Ramos (cell line): ENCODE measurements around the gene HFM1.
"Not testable (repeated sequence)": the region's sequence is repeated elsewhere in the genome, so short reads cannot be mapped to it uniquely, and the experiment has no call there.

ENCODE experiments used
- in situ Hi-C: fragments of 300-500 bp; cut with MboI; formaldehyde crosslinking; loops from one replicate; pipeline ENCODE4 v1.14.3; 2022; ENCODE audit warnings: low sequenced_read_pairs; ENCODE audit not compliant: unreplicated experiment

HFM1 gene

DNA sequence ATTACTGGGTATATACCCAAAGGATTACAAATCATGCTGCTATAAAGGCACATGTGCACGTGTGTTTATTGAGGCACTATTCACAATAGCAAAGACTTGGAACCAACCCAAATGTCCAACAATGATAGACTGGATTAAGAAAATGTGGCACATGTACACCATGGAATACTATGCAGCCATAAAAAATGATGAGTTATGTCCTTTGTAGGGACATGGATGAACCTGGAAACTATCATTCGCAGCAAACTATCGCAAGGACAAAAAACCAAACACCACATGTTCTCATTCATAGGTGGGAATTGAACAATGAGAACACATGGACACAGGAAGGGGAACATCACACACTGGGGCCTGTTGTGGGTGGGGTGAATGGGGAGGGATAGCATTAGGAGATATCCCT is 32.4 kb downstream of the HFM1 start:
- in situ Hi-C loops: not testable (repeated sequence)

- in situ Hi-C loops: no loop called here
Measured at GRCh38 chr1:91349524-91349923, 55.1 kb downstream of the HFM1 start.

DNA sequence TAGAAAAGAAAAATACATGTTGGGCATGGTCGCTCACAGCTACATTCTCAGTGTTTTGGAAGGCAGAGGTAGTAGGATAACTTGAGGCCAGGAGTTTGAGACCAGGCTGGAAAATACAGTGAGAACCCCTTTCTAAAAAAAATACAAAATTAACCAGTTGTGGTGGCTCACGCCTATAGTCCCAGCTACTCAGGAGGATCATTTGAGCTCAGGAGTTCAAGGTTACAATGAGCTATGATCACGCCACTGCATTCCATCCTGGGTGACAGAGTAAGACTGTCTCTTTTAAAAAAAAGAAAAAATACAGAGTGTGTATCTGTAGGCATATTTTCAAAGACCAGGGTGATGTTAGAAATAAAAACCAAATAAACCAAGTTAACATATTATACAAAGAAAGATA is 57.8 kb downstream of the HFM1 start:
- in situ Hi-C loops: no loop called here

DNA sequence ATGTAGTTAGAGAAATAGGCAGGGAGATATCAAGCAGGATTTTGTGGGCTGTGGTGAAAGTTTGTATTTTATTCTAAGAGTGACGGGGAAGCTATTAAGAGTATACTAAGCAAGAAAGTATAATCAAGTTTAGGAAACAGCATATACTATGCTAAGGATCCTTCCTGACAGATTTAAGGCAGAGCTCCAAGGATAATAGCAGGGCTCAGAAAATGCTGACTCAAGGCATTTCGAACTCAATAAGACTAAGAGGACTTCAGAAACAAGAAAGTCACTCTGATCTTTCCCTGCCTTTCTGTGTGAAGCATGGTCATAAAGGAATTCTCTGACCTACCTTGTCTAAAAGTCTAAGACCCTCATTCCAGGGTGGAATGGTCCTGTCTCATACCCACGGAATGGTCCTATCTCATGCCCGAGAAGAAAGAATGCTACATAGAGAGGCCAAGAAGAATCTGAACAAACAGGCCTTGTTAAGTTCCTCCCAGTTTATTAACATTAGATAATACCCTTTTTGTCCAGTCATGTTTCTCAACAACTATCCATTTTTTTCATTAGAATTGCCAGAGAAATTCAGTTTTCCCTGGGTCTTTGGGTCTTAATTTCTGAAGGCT is 59.1 kb downstream of the HFM1 start:
- in situ Hi-C loops: no loop called here

- in situ Hi-C loops: no loop called here
Measured at GRCh38 chr1:91338501-91338900, 66.1 kb downstream of the HFM1 start.

DNA sequence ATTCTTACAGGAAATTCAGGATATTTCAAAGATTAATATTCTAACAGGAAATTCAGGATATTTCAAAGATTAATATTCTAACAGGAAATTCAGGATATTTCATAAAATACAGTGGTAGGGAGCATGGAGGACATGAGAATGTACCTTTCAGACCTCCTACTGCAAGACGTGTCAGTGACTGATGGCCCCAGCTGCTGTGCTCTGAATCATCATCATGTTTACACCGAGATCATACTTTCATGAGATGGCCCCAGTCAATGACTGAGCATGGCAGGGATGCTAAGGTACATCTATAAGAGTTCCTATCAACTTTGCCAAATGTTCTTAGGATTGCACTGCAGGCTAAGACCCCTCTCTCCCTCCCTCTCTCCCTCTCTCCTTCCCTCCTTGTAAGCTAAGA is 69.0 kb downstream of the HFM1 start:
- in situ Hi-C loops: no loop called here

DNA sequence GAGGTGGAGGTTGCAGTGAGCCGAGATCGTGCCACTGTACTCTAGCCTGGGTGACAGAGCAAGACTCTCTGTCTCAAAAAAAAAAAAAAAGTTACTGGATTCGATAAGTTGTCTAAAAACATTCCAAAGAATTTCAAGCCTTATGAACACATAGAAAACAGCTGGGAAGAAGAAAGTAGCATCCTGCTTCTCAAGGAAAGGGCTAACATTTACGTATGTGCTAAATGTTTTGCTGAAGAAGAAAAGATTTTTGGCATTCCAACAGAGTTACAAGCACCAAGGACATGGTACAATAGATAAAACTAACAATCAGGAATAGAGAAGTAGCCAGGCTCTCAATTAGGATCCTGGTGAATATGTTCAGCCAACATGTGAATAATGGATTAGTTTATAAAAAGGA is 69.8 kb downstream of the HFM1 start:
- in situ Hi-C loops: no loop called here

DNA sequence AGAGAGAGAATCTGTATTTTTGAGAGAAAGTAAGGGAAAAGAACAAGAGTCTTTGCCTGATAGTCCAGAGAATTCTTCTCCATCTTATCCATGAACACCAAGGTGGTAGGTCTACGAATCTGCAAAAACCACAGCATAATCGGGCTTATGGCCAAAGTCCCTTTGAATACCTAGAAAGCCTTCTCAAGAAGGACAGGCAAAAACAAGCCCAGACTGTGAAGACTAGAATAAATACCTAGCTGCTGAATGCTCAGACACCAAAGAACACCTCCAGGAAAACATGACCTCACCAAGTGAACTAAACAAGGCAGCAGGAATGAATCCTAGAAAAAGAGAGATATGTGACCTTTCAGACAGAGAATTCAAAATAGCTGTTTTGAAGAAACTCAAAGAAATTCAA is 79.2 kb downstream of the HFM1 start:
- in situ Hi-C loops: no loop called here

DNA sequence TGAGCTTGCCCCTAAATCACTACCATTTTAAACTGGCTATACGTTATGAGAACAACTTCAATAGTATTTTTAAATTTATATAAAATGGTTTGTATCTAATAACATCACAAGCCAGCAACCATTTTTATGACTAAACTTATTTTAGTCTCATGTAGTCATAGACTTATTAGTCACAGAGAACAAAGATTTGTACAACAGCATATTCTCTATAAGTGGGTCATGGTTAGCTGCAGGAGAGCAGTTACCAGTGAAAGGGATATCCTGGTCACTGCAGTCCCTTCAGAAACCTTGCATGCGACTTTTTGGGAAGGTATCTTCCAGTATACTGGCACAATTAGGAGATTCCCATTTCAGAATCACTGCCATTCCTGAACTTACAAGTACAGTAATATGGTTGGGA is 90.0 kb downstream of the HFM1 start:
- in situ Hi-C loops: no loop called here

GRCh38 chr1:91311672-91312071 is 93.0 kb downstream of the HFM1 start:
- in situ Hi-C loops: no loop called here

DNA sequence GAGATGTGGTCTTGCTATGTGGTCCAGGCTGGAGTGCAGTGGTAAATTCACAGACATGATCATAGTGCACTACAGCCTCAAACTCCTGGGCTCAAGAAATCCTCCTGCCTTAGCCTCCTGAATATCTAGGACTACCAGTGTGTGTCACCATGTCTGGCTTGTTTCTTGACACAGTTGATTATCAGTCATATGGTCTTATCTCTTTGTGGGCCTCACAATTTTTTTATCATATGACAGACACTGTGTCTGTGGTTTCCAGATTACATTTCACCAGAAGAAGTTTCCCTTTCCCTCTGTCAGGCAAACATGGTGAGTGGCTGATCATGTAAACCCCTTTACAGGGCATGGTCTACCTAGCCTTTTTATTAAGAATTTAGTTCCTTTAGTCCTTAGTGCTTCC is 96.1 kb downstream of the HFM1 start:
- in situ Hi-C loops: no loop called here

DNA sequence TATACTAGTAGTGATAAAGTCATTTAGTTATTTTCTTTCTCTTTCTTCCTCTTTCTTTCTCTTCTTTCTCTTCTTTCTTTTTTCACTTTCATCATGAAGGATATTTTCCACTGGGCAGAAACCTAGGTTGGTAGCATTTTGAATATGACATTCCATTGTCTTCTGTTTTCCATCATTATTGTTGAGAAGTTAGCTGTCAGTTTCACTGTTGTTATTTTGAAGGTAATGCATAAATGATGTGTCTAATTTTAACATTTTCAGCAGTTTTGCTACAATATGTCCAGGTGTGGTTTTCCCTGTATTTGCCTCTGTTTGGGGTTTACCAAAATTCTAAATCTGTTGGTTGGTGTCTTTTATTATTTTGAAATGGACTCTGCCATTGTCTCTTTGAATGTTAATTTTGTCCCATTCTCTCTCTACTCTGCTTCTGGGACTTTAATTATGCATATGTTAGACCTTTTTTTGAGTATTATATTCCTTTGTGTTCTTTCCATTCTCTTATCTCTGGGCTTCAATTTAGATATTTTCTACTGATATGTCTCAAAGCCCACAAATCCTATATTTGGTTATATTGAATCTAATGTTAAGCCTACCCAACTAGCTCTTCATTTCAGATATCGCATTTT is 96.7 kb downstream of the HFM1 start:
- in situ Hi-C loops: no loop called here

DNA sequence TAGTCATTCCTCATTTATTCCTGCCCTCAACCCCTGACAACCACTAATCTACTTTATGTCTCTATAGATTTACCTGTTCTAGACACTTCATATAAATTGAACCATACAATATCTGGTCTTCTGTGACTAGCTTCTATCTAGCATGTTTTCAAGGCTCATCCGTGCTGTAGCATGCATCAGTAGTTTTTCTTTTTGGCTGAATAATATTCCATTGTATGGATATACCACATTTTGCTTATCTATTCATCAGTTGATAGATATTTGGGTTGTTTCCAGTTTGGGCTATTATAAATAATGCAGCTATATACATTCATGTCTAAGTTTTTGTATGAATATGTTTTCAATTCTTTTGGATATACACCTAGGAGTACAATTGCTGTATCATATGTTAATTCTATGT is 101.5 kb downstream of the HFM1 start:
- in situ Hi-C loops: no loop called here

GRCh38 chr1:91288843-91289553 is 115.6 kb downstream of the HFM1 start:
- in situ Hi-C loops: not testable (repeated sequence)

GRCh38 chr1:91286962-91287317 is 117.7 kb downstream of the HFM1 start:
- in situ Hi-C loops: not testable (repeated sequence)

DNA sequence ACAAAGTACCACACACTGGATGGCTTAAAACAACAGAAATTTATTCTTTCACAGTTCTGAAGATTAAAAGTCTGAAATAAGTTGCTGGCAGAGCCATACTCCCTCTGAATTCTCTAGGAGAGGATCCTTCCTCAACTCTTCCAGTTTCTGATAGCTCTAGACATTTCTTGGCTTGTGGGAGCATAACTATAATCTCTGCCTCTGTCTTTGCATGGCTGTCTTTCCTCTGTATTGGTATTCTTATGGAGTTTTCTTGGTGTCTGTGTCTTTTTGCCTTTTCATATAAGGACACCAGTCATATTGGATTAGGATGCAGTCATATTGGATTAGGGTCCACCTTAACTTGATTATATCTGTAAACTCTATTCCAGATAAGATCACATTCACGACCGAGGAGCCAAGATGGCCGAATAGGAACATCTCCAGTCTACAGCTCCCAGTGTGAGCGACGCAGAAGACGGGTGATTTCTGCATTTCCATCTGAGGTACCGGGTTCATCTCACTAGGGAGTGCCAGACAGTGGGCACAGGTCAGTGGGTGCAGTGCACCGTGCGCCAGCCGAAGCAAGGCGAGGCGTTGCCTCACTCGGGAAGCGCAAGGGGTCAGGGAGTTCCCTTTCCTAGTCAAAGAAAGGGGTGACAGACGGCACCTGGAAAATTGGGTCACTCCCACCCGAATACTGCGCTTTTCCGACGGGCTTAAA is 118.2 kb downstream of the HFM1 start:
- in situ Hi-C loops: not testable (repeated sequence)

GRCh38 chr1:91283421-91283726 is 121.3 kb downstream of the HFM1 start:
- in situ Hi-C loops: loop anchor here (5.0 kb wide), 1 partner anchor 644 kb away; no protein-coding TSS in a partner anchor

- in situ Hi-C loops: loop anchor here (5.0 kb wide), 1 partner anchor 644 kb away; no protein-coding TSS in a partner anchor
Measured at GRCh38 chr1:91282695-91283420, 121.8 kb downstream of the HFM1 start.

GRCh38 chr1:91281782-91282181 is 122.9 kb downstream of the HFM1 start:
- in situ Hi-C loops: loop anchor here (5.0 kb wide), 1 partner anchor 646 kb away; no protein-coding TSS in a partner anchor

DNA sequence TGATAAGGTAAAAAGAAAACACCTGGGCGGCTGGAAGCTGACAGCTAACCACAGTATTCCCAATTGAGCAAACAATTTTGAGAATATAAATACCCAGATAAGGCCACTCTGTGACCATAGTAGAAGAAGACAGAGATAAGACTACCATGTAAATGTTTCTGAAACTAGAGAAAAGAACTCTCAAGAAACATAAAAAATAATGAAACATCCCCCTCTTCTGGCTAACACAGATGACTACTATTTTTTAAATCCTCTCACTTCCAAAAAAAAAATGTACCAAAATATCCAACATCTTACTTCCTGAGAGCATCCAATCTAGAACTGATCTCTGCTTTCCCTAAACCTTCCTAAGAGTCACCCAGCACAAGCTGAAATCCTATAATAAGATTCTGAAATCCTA is 125.9 kb downstream of the HFM1 start:
- in situ Hi-C loops: no loop called here

- in situ Hi-C loops: no loop called here
Measured at GRCh38 chr1:91273875-91274274, 130.8 kb downstream of the HFM1 start.
